H1 (cell line): ENCODE results near the gene FH. TPM values are rescaled to one million over a fixed set of nuclear protein-coding genes. Genes with fewer than 3 reads are reported as not detected.

Source experiments
- CTCF ChIA-PET: fragments of 300-600 bp; sonication (Branson Sonifier 250); formaldehyde crosslinking; loops from one replicate; lab custom pipeline; 2021; ENCODE audit not compliant: partially characterized antibody; lab: Charles Lee
- POLR2A ChIA-PET: fragments of 300-600 bp; sonication (Branson Sonifier 250); formaldehyde crosslinking; loops from one replicate; lab custom pipeline; 2021; ENCODE audit warnings: inconsistent platforms; ENCODE audit not compliant: partially characterized antibody; lab: Charles Lee
- DNase-seq, 2 experiments: peaks; one replicate each; pipeline versions ENCODE4 v3.0.0 to v3.0.0-alpha.2; 2010 to 2022; ENCODE audit warnings: low spot score in 2 of 2, low read depth in 1 of 2, mixed read lengths in 1 of 2
- FAIRE-seq: peaks from 2 replicates; lab custom pipeline; 2011; peaks lifted over from hg19 to GRCh38; lab: Jason Lieb, UNC
- H2AFZ ChIP-seq: 2 replicates; pipeline ENCODE4 v1.8.1; 2012; ENCODE audit warnings: low read length, inconsistent platforms
- H2AK5ac ChIP-seq: 2 replicates; pipeline ENCODE4 v1.6.1; 2013; ENCODE audit warnings: low read depth, low read length
- H2BK120ac ChIP-seq: replicated peaks from 2 replicates; pipeline ENCODE3; 2013; ENCODE audit warnings: low read depth, low read length, inconsistent platforms
- H2BK12ac ChIP-seq: 2 replicates; pipeline ENCODE4 v1.6.1; 2013; ENCODE audit warnings: low read depth, low read length
- H2BK15ac ChIP-seq: 2 replicates; pipeline ENCODE4 v1.6.1; 2013; ENCODE audit warnings: low read length
- H2BK20ac ChIP-seq: 2 replicates; pipeline ENCODE4 v1.6.1; 2013; ENCODE audit warnings: low read length
- H2BK5ac ChIP-seq: 2 replicates; pipeline ENCODE4 v1.6.1; 2013; ENCODE audit warnings: low read depth, low read length
- H3K14ac ChIP-seq: 2 replicates; pipeline ENCODE4 v1.6.1; 2013; ENCODE audit warnings: inconsistent platforms; ENCODE audit not compliant: insufficient read length
- H3K18ac ChIP-seq: 2 replicates; pipeline ENCODE4 v1.6.1; 2013; ENCODE audit warnings: low read length; ENCODE audit errors: extremely low read depth
- H3K23ac ChIP-seq: 2 replicates; pipeline ENCODE4 v1.6.1; 2013; ENCODE audit warnings: inconsistent platforms; ENCODE audit not compliant: insufficient read length
- H3K23me2 ChIP-seq: 2 replicates; pipeline ENCODE4 v1.6.1; 2013; ENCODE audit warnings: low read depth, low read length
- H3K27ac ChIP-seq: 2 replicates; pipeline ENCODE4 v1.6.1; 2011; ENCODE audit warnings: low read depth, low read length, inconsistent platforms
- H3K27me3 ChIP-seq, 4 experiments: replicated peaks in 1 of 4; 1 replicate in 1 of 4; 2 replicates in 3 of 4; pipeline versions ENCODE4 v1.6.1 to v1.8.1; 2011 to 2013; ENCODE audit warnings: low read length in 3 of 4, mild to moderate bottlenecking in 3 of 4, inconsistent platforms in 2 of 4, mixed read lengths in 2 of 4, moderate library complexity in 1 of 4; ENCODE audit not compliant: control insufficient read depth in 3 of 4, insufficient read depth in 3 of 4; ENCODE audit errors: extremely low read depth in 1 of 4
- H3K36me3 ChIP-seq, 4 experiments: 2 replicates each; pipeline versions ENCODE4 v1.6.1 to v1.8.1; 2011 to 2013; ENCODE audit warnings: mild to moderate bottlenecking in 4 of 4, low read length in 3 of 4, moderate library complexity in 2 of 4, control low read depth in 1 of 4, inconsistent platforms in 1 of 4; ENCODE audit not compliant: insufficient read depth in 4 of 4, control insufficient read depth in 2 of 4
- H3K4ac ChIP-seq: replicated peaks from 2 replicates; pipeline ENCODE3; 2013; ENCODE audit warnings: low read length, low read depth, mixed read lengths, inconsistent platforms; ENCODE audit not compliant: insufficient read length
- H3K4me1 ChIP-seq, 4 experiments: replicated peaks in 1 of 4; 1 replicate in 1 of 4; 2 replicates in 3 of 4; pipeline versions ENCODE4 v1.6.1 to v1.8.1; 2011 to 2013; ENCODE audit warnings: low read length in 3 of 4, inconsistent platforms in 2 of 4, mixed read lengths in 1 of 4; ENCODE audit not compliant: insufficient read depth in 4 of 4, control insufficient read depth in 3 of 4
- H3K4me2 ChIP-seq, 2 experiments: 2 replicates each; pipeline versions ENCODE4 v1.6.1 to v1.8.1; 2011 to 2013; ENCODE audit warnings: low read depth in 2 of 2, low read length in 2 of 2, control low read depth in 1 of 2, inconsistent platforms in 1 of 2, mild to moderate bottlenecking in 1 of 2; ENCODE audit not compliant: insufficient read depth in 1 of 2
- H3K4me3 ChIP-seq, 4 experiments: fragments of 200-600, 300-600 bp in 1 of 4; sonication (generic), shearing (Covaris generic), sonication (Bioruptor Twin) in 1 of 4; 2 replicates each; pipeline versions ENCODE4 v1.5.1 to v1.8.1; 2011 to 2016; ENCODE audit warnings: low read length in 4 of 4, low read depth in 3 of 4, control low read depth in 2 of 4, inconsistent platforms in 2 of 4, mild to moderate bottlenecking in 2 of 4, mixed read lengths in 1 of 4, moderate library complexity in 1 of 4; ENCODE audit not compliant: insufficient read depth in 2 of 4; ENCODE audit errors: extremely low read depth in 1 of 4
- H3K56ac ChIP-seq: replicated peaks from 2 replicates; pipeline ENCODE3; 2013; ENCODE audit warnings: low read depth, mild to moderate bottlenecking, mixed read lengths, low read length, inconsistent platforms; ENCODE audit not compliant: insufficient read length
- H3K79me1 ChIP-seq: 2 replicates; pipeline ENCODE4 v1.6.1; 2013; ENCODE audit warnings: low read depth, low read length, control low read depth
- H3K79me2 ChIP-seq, 2 experiments: 2 replicates each; pipeline versions ENCODE4 v1.6.1 to v1.8.1; 2012 to 2013; ENCODE audit warnings: low read length in 2 of 2, mild to moderate bottlenecking in 2 of 2, inconsistent platforms in 1 of 2; ENCODE audit not compliant: insufficient read depth in 2 of 2, control insufficient read depth in 1 of 2
- H3K9ac ChIP-seq, 4 experiments: replicated peaks in 1 of 4; 1 replicate in 1 of 4; 2 replicates in 3 of 4; pipeline versions ENCODE4 v1.6.1 to v1.8.1; 2011 to 2013; ENCODE audit warnings: low read depth in 3 of 4, low read length in 3 of 4, control low read depth in 2 of 4, mild to moderate bottlenecking in 2 of 4, moderate library complexity in 2 of 4, inconsistent platforms in 1 of 4; ENCODE audit errors: extremely low read depth in 1 of 4
- H3K9me3 ChIP-seq, 2 experiments: 2 replicates each; pipeline versions ENCODE4 v1.6.1 to v1.8.1; 2012 to 2013; ENCODE audit warnings: mild to moderate bottlenecking in 2 of 2, moderate library complexity in 2 of 2, control low read depth in 1 of 2, inconsistent platforms in 1 of 2, low read depth in 1 of 2, low read length in 1 of 2, mixed read lengths in 1 of 2; ENCODE audit not compliant: insufficient read depth in 2 of 2
- H4K20me1 ChIP-seq, 2 experiments: replicated peaks in 1 of 2; 2 replicates each; pipeline versions ENCODE3 to v1.8.1; 2011 to 2013; ENCODE audit warnings: inconsistent platforms in 2 of 2, low read length in 2 of 2, mild to moderate bottlenecking in 1 of 2; ENCODE audit not compliant: insufficient read depth in 2 of 2, control insufficient read depth in 1 of 2
- H4K5ac ChIP-seq: 2 replicates; pipeline ENCODE4 v1.6.1; 2013; ENCODE audit warnings: low read length, low read depth, mixed read lengths, inconsistent platforms; ENCODE audit not compliant: insufficient read length
- H4K8ac ChIP-seq: 2 replicates; pipeline ENCODE4 v1.8.0; 2013; ENCODE audit warnings: mild to moderate bottlenecking, moderate library complexity, low read length, inconsistent platforms; ENCODE audit not compliant: insufficient read depth; ENCODE audit errors: extremely low read depth
- H4K91ac ChIP-seq: replicated peaks from 2 replicates; pipeline ENCODE3; 2013; ENCODE audit warnings: low read length, mixed read lengths, inconsistent platforms; ENCODE audit not compliant: insufficient read length
- BCL11A ChIP-seq, 2 experiments: IDR thresholded peaks; one replicate each; pipeline ENCODE4 v1.6.1; 2011; ENCODE audit warnings: low read depth in 2 of 2, low read length in 2 of 2, mild to moderate bottlenecking in 2 of 2
- CBX5 ChIP-seq: fragments of 300-800, 300-1000 bp; sonication (generic); IDR thresholded peaks from 2 replicates; pipeline ENCODE4 v1.7.1; 2016; ENCODE audit warnings: antibody characterized with exemption, low read length, low read depth
- EP300 ChIP-seq, 2 experiments: IDR thresholded peaks; 1 replicate in 1 of 2; 2 replicates in 1 of 2; pipeline ENCODE4 v1.6.1; 2011 to 2012; ENCODE audit warnings: low read depth in 2 of 2, low read length in 2 of 2, mild to moderate bottlenecking in 2 of 2, borderline replicate concordance in 1 of 2, inconsistent platforms in 1 of 2, moderate library complexity in 1 of 2
- RAD21 ChIP-seq, 2 experiments: IDR thresholded peaks in 1 of 2; conservative IDR thresholded peaks in 1 of 2; 2 replicates each; pipeline ENCODE4 v1.6.1; 2011; ENCODE audit warnings: low read depth in 2 of 2, low read length in 2 of 2, improper control_type of control experiment in 1 of 2, inconsistent platforms in 1 of 2, mild to moderate bottlenecking in 1 of 2, moderate library complexity in 1 of 2
- SP2 ChIP-seq: IDR thresholded peaks from 2 replicates; pipeline ENCODE4 v1.6.1; 2012; ENCODE audit warnings: mild to moderate bottlenecking, low read length, inconsistent platforms
- SRF ChIP-seq: IDR thresholded peaks from 2 replicates; pipeline ENCODE4 v1.6.1; 2011; ENCODE audit warnings: mild to moderate bottlenecking, low read depth, low read length, moderate library complexity
- SUZ12 ChIP-seq: fragments of 200-600 bp; sonication (generic); IDR thresholded peaks from 2 replicates; pipeline ENCODE4 v1.6.1; 2012; ENCODE audit warnings: mild to moderate bottlenecking, inconsistent platforms, low read length, moderate library complexity, mixed read lengths
- TAF7 ChIP-seq: optimal IDR thresholded peaks from 2 replicates; pipeline ENCODE3; 2011; ENCODE audit warnings: low read depth, mild to moderate bottlenecking, inconsistent platforms, low read length, moderate library complexity, borderline replicate concordance
- whole genome bisulfite sequencing, 2 experiments: shearing (Covaris generic) in 1 of 2; methylation state at CpG; one replicate each; pipeline versions ENCODE4 v1.1.6 to v1.1.7; 2013 to 2015; ENCODE audit warnings: low lambda C conversion rate in 2 of 2, mixed read lengths in 2 of 2, inconsistent platforms in 1 of 2, low coverage in 1 of 2, missing lambda C conversion rate in 1 of 2; ENCODE audit not compliant: insufficient replicate concordance in 2 of 2, insufficient coverage in 1 of 2, insufficient read length in 1 of 2; ENCODE audit errors: extremely low coverage in 1 of 2, missing lambda C conversion rate in 1 of 2; 5-methylcytosine and 5-hydroxymethylcytosine counted together
- polyA plus RNA-seq, 7 experiments: library from polyadenylated mRNA; depleted of rRNA in 3 of 7; stranded (reverse) in 5 of 7; unstranded in 2 of 7; fragments of >200 nt in 5 of 7; fragments of 200-250 nt in 2 of 7; gene quantifications; 1 replicate in 5 of 7; 2 replicates in 1 of 7; 4 replicates in 1 of 7; pipeline versions ENCODE4 v1.2.1 to v1.2.3, GENCODE V29; 2011 to 2013; ENCODE audit warnings: missing spikeins in 2 of 7, mixed read lengths in 2 of 7
- total RNA-seq: library from RNA; stranded (reverse); fragmentation: NEBNext Ultra II Directional; extraction: Animal tissue kit (Norgen Biotek cat#: 25700); gene quantifications from 2 replicates; pipeline ENCODE4 v1.2.1, GENCODE V29; 2021
- TF ChIP-seq, protein P1 (sequence below), 3 experiments: IDR thresholded peaks; 1 replicate in 2 of 3; 2 replicates in 1 of 3; pipeline versions ENCODE4 v1.5.1 to v1.6.1; 2011; ENCODE audit warnings: low read length in 3 of 3, mild to moderate bottlenecking in 3 of 3, inconsistent platforms in 2 of 3, low read depth in 1 of 3, moderate library complexity in 1 of 3; ENCODE audit not compliant: insufficient read depth in 1 of 3; ENCODE audit errors: control extremely low read depth in 1 of 3

The FH gene
- total and polyA plus RNA-seq, 2 of the 8 experiments (the other 6 are each of a cell fraction or from before 2014, with no cell fraction given): 45.0 to 81.9 TPM

DNA sequence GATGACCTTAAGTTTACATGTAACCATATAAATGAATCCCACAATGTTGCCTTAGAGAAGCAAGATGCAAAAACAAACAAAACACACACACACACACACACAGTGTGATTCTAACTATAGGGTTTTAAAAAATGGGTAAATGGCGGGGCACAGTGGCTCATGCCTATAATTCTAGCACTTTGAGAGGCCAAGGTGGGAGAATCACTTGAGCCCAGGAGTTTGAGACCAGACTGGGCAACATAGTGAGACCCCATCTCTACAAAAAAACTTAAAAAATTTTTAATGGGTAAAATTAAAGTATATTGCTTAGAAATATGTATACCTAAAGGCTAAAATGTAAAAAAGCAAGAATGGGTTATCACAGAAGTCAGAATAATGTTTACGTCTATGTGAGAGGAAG, 28.5 kb upstream of the FH start:
- DNase-seq (no peak), FAIRE-seq (no peak)
- no peaks in the 10 kb centered on the region for H4K20me1 ChIP-seq
- H3K56ac ChIP-seq: no peak overlapping the region
- no peak overlapping the region for H3K18ac ChIP-seq
- ChIA-PET CTCF (no interaction called here), POLR2A (no interaction called here)
- no peaks in the 10 kb centered on the region for H3K4me1 ChIP-seq
- TF ChIP-seq RAD21 (IDR thresholded peaks at IDR 0.05 in 1 of 2, conservative IDR thresholded peaks at IDR 0.05 in 1 of 2; ENCODE audit: low read depth in 2 of 2, low read length in 2 of 2) (no peak), SRF (no peak), BCL11A (IDR thresholded peaks at IDR 0.05; ENCODE audit: low read depth in 2 of 2, low read length in 2 of 2) (no peak), SP2 (no peak), EP300 (IDR thresholded peaks at IDR 0.05; ENCODE audit: borderline replicate concordance in 1 of 2, low read depth in 2 of 2, low read length in 2 of 2) (no peak), TAF7 (no peak), SUZ12 (no peak), CBX5 (no peak)
- TF ChIP-seq, protein P1, sequence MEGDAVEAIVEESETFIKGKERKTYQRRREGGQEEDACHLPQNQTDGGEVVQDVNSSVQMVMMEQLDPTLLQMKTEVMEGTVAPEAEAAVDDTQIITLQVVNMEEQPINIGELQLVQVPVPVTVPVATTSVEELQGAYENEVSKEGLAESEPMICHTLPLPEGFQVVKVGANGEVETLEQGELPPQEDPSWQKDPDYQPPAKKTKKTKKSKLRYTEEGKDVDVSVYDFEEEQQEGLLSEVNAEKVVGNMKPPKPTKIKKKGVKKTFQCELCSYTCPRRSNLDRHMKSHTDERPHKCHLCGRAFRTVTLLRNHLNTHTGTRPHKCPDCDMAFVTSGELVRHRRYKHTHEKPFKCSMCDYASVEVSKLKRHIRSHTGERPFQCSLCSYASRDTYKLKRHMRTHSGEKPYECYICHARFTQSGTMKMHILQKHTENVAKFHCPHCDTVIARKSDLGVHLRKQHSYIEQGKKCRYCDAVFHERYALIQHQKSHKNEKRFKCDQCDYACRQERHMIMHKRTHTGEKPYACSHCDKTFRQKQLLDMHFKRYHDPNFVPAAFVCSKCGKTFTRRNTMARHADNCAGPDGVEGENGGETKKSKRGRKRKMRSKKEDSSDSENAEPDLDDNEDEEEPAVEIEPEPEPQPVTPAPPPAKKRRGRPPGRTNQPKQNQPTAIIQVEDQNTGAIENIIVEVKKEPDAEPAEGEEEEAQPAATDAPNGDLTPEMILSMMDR (IDR thresholded peaks at IDR 0.05; ENCODE audit: control extremely low read depth in 1 of 3, insufficient read depth in 1 of 3, low read depth in 1 of 3, low read length in 3 of 3): no peak
- H4K8ac ChIP-seq: no peak overlapping the region
- H3K23me2 ChIP-seq: no peaks in the 10 kb centered on the region
- no peaks in the 10 kb centered on the region for H3K79me1 ChIP-seq
- H4K5ac ChIP-seq: no peak overlapping the region
- no peaks in the 10 kb centered on the region for H3K9me3 ChIP-seq
- H3K4ac ChIP-seq: no peak overlapping the region
- H2AK5ac ChIP-seq: no peak overlapping the region
- no peaks in the 10 kb centered on the region for H3K27me3 ChIP-seq
- H3K36me3 ChIP-seq: no peaks in the 10 kb centered on the region
- H2BK15ac ChIP-seq: no peak overlapping the region
- H2BK20ac ChIP-seq: no peak overlapping the region
- H2BK5ac ChIP-seq: no peak overlapping the region
- H4K91ac ChIP-seq: no peak overlapping the region
- H2BK12ac ChIP-seq: no peak overlapping the region
- 44% methylated on average over 2 of the region's 2 CpGs; no CpG with 5 or more reads in 1 of the 2 experiments for WGBS, 2 experiments
- H3K4me2 ChIP-seq: no peak overlapping the region
- no peak overlapping the region for H3K27ac ChIP-seq
- no peak overlapping the region for H3K14ac ChIP-seq
- H3K23ac ChIP-seq: no peak overlapping the region
- H3K9ac ChIP-seq: no peak overlapping the region
- H2BK120ac ChIP-seq: no peak overlapping the region
- H3K79me2 ChIP-seq: no peaks in the 10 kb centered on the region
- H3K4me3 ChIP-seq: no peak overlapping the region
- no peak overlapping the region for H2AFZ ChIP-seq
